ENCODE data around the gene OR4P4.
A peak's percentile ranks its signal among the peaks of the same experiment; 100 is the strongest.

Gene OR4P4

GRCh38 chr11:55655096-55655495 is 20.2 kb downstream of the OR4P4 start:
- no peak overlapping the region for H3K4me3 ChIP-seq (ENCODE audit: low read depth, low read length)
- DNase-seq (ENCODE audit: low read depth), result no peak

GRCh38 chr11:55658031-55658573 is 23.2 kb downstream of the OR4P4 start:
- TF ChIP-seq MAX (IDR thresholded peaks at IDR 0.05; ENCODE audit: low read depth, low read length) (no peak), MYC (IDR thresholded peaks at IDR 0.05; ENCODE audit: low read depth, low read length) (no peak), CTCF (IDR thresholded peaks at IDR 0.05; ENCODE audit: low read depth, low read length) (no peak), POLR2A (IDR thresholded peaks at IDR 0.05; ENCODE audit: extremely low read depth, insufficient read length) (no peak)
- DNase-seq (ENCODE audit: low read depth), result peak; percentile 1
- no peak overlapping the region for H3K4me3 ChIP-seq (ENCODE audit: low read depth, low read length)

More at GRCh38 chr11:55655096-55655495, 20.2 kb downstream of the OR4P4 start:
- TF ChIP-seq CTCF (IDR thresholded peaks at IDR 0.05; ENCODE audit: low read depth, low read length) (no peak), POLR2A (IDR thresholded peaks at IDR 0.05; ENCODE audit: extremely low read depth, insufficient read length) (no peak), MYC (IDR thresholded peaks at IDR 0.05; ENCODE audit: low read depth, low read length) (no peak), MAX (IDR thresholded peaks at IDR 0.05; ENCODE audit: low read depth, low read length) (no peak)

DNA sequence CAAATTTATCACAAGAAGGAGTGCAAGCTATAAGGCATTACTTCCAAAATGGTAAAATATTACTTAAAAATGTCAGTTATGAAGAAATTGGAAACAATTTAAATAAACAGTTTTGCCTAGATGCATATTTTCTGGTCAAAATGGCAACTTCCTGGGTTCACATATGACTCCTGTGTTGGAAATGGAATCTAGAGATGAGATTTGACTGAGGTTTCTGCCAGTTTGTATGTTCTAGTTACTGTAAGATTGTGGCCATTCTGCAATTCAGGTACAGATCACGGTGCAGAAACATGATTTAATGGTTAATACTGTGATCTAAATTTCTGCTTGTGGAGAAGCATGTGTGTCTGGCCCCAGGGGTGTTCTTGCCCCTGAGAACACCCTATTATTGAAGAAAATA is 23.7 kb downstream of the OR4P4 start:
- DNase-seq (ENCODE audit: low read depth), result no peak
- H3K4me3 ChIP-seq (ENCODE audit: low read depth, low read length), result no peak overlapping the region
- TF ChIP-seq POLR2A (IDR thresholded peaks at IDR 0.05; ENCODE audit: extremely low read depth, insufficient read length), result no peak
- no peak for TF ChIP-seq CTCF (IDR thresholded peaks at IDR 0.05; ENCODE audit: low read depth, low read length)
- TF ChIP-seq MAX (IDR thresholded peaks at IDR 0.05; ENCODE audit: low read depth, low read length), result no peak
- no peak for TF ChIP-seq MYC (IDR thresholded peaks at IDR 0.05; ENCODE audit: low read depth, low read length)

- TF ChIP-seq MAX (IDR thresholded peaks at IDR 0.05; ENCODE audit: low read depth, low read length) (no peak), CTCF (IDR thresholded peaks at IDR 0.05; ENCODE audit: low read depth, low read length) (no peak), POLR2A (IDR thresholded peaks at IDR 0.05; ENCODE audit: extremely low read depth, insufficient read length) (no peak), MYC (IDR thresholded peaks at IDR 0.05; ENCODE audit: low read depth, low read length) (no peak)
- no peak for DNase-seq (ENCODE audit: low read depth)
- H3K4me3 ChIP-seq (ENCODE audit: low read depth, low read length), result no peak within 1 kb of the TSS
Measured at GRCh38 chr11:55661901-55662300, 27.0 kb downstream of the OR4P4 start, which contains the start of gene OR4C6. Gene OR4C6 (plus strand): TSS chr11:55662201. CDS start chr11:55665167, 2,966 bp downstream.

DNA sequence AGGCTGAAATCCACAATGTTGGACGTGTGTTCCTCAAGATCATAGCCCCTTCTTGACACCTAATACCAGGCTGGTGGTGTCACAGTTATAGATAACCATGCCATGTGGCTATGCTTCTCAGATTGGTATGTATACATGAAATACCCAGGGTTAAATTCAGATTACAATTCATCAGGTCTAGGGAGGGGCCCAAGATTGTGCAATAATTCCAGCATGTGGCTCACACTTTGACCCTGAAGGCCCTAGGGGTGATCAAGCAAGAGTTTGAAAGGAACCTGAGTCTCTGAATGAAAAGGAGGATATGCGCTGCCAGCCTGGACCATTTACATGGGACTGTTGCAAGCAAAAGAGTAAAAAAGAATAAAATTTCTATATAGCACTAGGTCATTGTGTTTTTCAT is 34.5 kb downstream of the OR4P4 start:
- H3K4me3 ChIP-seq (ENCODE audit: low read depth, low read length), result no peak overlapping the region
- DNase-seq (ENCODE audit: low read depth), result no peak
- TF ChIP-seq POLR2A (IDR thresholded peaks at IDR 0.05; ENCODE audit: extremely low read depth, insufficient read length), result no peak
- no peak for TF ChIP-seq MYC (IDR thresholded peaks at IDR 0.05; ENCODE audit: low read depth, low read length)
- no peak for TF ChIP-seq CTCF (IDR thresholded peaks at IDR 0.05; ENCODE audit: low read depth, low read length)
- no peak for TF ChIP-seq MAX (IDR thresholded peaks at IDR 0.05; ENCODE audit: low read depth, low read length)
